ENCODE data around the gene CARD19.

CARD19 gene

GRCh38 chr9:93149361-93149760 lies 53.3 kb downstream of the CARD19 start:
- in situ Hi-C loops (cut with MboI; ENCODE audit: low sequenced_read_pairs), result no loop called here

GRCh38 chr9:93151097-93151784 lies 55.2 kb downstream of the CARD19 start:
- in situ Hi-C loops (cut with MboI; ENCODE audit: low sequenced_read_pairs), result no loop called here

GRCh38 chr9:93154293-93154903 lies 58.4 kb downstream of the CARD19 start:
- in situ Hi-C loops (cut with MboI; ENCODE audit: low sequenced_read_pairs), result no loop called here

- in situ Hi-C loops (cut with MboI; ENCODE audit: low sequenced_read_pairs), result no loop called here
Observed at GRCh38 chr9:93155716-93156474, 59.9 kb downstream of the CARD19 start.

- in situ Hi-C loops (cut with MboI; ENCODE audit: low sequenced_read_pairs), result no loop called here
Observed at GRCh38 chr9:93156475-93157008, 60.5 kb downstream of the CARD19 start.

- in situ Hi-C loops (cut with MboI; ENCODE audit: low sequenced_read_pairs), result no loop called here
Observed at GRCh38 chr9:93159601-93160471, 63.8 kb downstream of the CARD19 start.

- in situ Hi-C loops (cut with MboI; ENCODE audit: low sequenced_read_pairs), result no loop called here
Observed at GRCh38 chr9:93161786-93162562, 66.0 kb downstream of the CARD19 start.
